NT2/D1 (cell line): ENCODE data around the gene LRIF1.
A peak's percentile ranks its signal among the peaks of the same experiment; 100 is the strongest.

Source experiments
- DNase-seq: peaks from one replicate; pipeline ENCODE4 v3.0.0-alpha.2; 2011; ENCODE audit warnings: low read depth, low spot score
- H3K27me3 ChIP-seq: 2 replicates; pipeline ENCODE4 v1.6.0; 2011; ENCODE audit warnings: mild to moderate bottlenecking; ENCODE audit not compliant: insufficient read length, insufficient read depth
- H3K36me3 ChIP-seq: 2 replicates; pipeline ENCODE4 v1.6.1; 2011; ENCODE audit warnings: mild to moderate bottlenecking, low read length, mixed read lengths; ENCODE audit not compliant: insufficient read depth, insufficient read length
- H3K4me1 ChIP-seq: 2 replicates; pipeline ENCODE4 v1.5.1; 2011; ENCODE audit not compliant: insufficient read depth, insufficient read length
- H3K4me3 ChIP-seq: 2 replicates; pipeline ENCODE4 v1.5.1; 2011; ENCODE audit warnings: low read depth; ENCODE audit not compliant: insufficient read length
- H3K9ac ChIP-seq: 2 replicates; pipeline ENCODE4 v1.6.0; 2011; ENCODE audit warnings: low read depth; ENCODE audit not compliant: insufficient read length
- H3K9me3 ChIP-seq: 2 replicates; pipeline ENCODE4 v1.5.1; 2011; ENCODE audit warnings: mild to moderate bottlenecking, low read length; ENCODE audit not compliant: insufficient read depth
- SUZ12 ChIP-seq: IDR thresholded peaks from 2 replicates; pipeline ENCODE4 v1.6.1; 2011; ENCODE audit not compliant: insufficient read length, insufficient read depth; ENCODE audit errors: extremely low read depth
- YY1 ChIP-seq: IDR thresholded peaks from 2 replicates; pipeline ENCODE4 v1.6.1; 2011; ENCODE audit not compliant: insufficient read length, insufficient read depth
- ZNF274 ChIP-seq: IDR thresholded peaks from 2 replicates; pipeline ENCODE4 v1.6.1; 2011; ENCODE audit warnings: mild to moderate bottlenecking, low read depth, low read length

LRIF1 gene

DNA sequence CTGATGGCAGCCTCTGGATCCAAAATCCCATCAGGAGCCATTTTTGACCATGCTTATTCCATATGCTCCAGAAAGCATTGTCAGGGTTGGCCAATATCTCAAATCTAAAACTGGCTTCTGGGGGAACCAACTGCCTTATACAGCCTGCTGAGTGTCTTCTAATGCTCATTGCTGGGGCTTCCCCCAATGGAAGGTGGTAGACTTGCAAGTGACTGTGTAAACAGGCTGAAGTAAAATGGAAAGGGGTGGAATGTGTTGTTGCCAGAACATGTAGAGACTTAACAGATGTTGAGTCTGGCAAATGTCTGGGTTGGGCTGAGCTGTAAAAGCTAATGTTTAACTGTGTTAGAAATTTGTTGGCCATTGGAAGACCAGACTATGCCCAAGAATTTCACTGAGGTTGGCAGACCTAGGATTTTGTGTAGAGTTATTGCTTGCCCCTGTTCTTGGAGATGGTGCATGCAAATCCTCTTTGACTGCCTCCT lies 22.7 kb upstream of the LRIF1 start:
- TF ChIP-seq ZNF274 (no peak), YY1 (no peak), SUZ12 (no peak)
- no peaks in the 10 kb centered on the region for H3K36me3 ChIP-seq
- H3K4me1 ChIP-seq, result no peaks in the 10 kb centered on the region
- no peaks in the 10 kb centered on the region for H3K27me3 ChIP-seq
- H3K4me3 ChIP-seq, result no peak overlapping the region
- H3K9ac ChIP-seq, result no peak overlapping the region
- DNase-seq, result no peak
- no peaks in the 10 kb centered on the region for H3K9me3 ChIP-seq

GRCh38 chr1:110982320-110982719 lies 18.6 kb upstream of the LRIF1 start:
- no peak for DNase-seq
- no peak overlapping the region for H3K9ac ChIP-seq
- H3K27me3 ChIP-seq, result no peaks in the 10 kb centered on the region
- TF ChIP-seq YY1, result no peak
- no peak for TF ChIP-seq ZNF274
- no peak for TF ChIP-seq SUZ12
- no peaks in the 10 kb centered on the region for H3K4me1 ChIP-seq
- H3K36me3 ChIP-seq, result no peaks in the 10 kb centered on the region
- no peak overlapping the region for H3K4me3 ChIP-seq
- no peaks in the 10 kb centered on the region; the same call in 1 of the 2 replicates for H3K9me3 ChIP-seq

DNA sequence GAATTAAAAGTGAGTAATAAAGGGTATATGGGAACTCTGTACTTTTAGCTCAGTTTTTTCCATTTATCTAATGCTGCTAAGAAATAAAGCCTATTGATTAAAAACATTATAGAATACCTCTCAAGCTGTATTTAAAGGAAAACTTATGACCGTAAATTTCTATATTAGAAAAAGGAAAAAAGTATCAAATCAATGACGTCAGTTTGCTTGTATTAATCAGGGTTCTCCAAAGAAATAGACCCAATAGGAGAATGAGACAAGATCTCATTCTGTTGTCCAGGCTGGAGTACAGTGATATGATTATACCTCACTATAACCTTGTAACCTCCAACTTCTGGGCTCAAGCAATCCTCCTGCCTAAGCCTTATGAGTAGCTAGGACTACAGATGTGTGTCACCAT lies 15.4 kb upstream of the LRIF1 start:
- Histone ChIP-seq H3K4me1 (no peaks in the 10 kb centered on the region), H3K9ac (no peak overlapping the region), H3K27me3 (no peaks in the 10 kb centered on the region), H3K9me3 (no peaks in the 10 kb centered on the region; the same call in none of the 2 replicates), H3K4me3 (no peak overlapping the region), H3K36me3 (no peaks in the 10 kb centered on the region)
- no peak for DNase-seq
- no peak for TF ChIP-seq ZNF274
- no peak for TF ChIP-seq YY1
- no peak for TF ChIP-seq SUZ12

DNA sequence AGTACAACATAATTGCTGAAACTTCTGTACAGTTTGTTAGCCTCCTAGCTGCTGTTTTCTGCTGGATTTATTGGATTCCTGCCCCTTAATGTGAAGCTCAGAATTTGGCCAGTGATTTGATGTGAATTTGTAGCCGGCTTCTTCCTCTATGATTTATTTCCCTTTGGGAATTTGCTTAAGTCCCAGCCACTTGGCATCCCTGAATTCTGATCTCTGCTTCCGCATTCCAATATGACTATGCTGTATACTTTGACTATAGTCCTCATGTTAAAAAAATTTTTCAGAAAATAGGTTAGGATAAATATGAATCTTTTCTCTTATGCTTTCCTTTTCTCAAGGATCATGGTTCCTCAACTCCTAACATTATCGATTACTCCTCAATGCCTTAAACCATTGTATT lies 12.4 kb upstream of the LRIF1 start:
- H3K9ac ChIP-seq, result no peak overlapping the region
- no peaks in the 10 kb centered on the region for H3K27me3 ChIP-seq
- H3K4me3 ChIP-seq, result no peak overlapping the region
- no peaks in the 10 kb centered on the region for H3K36me3 ChIP-seq
- H3K9me3 ChIP-seq, result no peaks in the 10 kb centered on the region; the same call in none of the 2 replicates
- DNase-seq, result no peak
- TF ChIP-seq YY1 (no peak), ZNF274 (no peak), SUZ12 (no peak)
- H3K4me1 ChIP-seq, result no peaks in the 10 kb centered on the region

DNA sequence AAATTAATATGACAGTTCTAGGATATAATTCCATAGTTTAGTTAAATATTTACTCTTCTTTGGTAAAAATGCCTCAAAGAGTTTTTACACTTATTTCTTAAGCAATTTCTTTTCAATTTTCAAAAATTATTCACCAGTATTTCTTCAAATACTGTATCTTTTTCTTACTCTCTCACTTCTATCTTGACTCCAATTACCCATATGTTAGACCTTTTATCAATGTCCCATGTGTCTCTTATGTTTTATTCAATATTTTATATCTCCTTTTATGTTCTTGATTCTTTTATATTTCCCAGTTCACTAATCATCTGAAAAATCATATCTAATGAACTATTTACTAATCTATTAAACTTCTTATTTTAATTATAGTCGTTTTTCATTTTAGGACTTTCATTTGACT lies 11.5 kb upstream of the LRIF1 start:
- no peak for DNase-seq
- H3K9ac ChIP-seq, result no peak overlapping the region
- no peak overlapping the region for H3K4me3 ChIP-seq
- H3K36me3 ChIP-seq, result no peaks in the 10 kb centered on the region
- no peaks in the 10 kb centered on the region; the same call in none of the 2 replicates for H3K9me3 ChIP-seq
- no peaks in the 10 kb centered on the region for H3K4me1 ChIP-seq
- TF ChIP-seq SUZ12 (no peak), YY1 (no peak), ZNF274 (no peak)
- no peaks in the 10 kb centered on the region for H3K27me3 ChIP-seq

- no peaks in the 10 kb centered on the region for H3K4me1 ChIP-seq
- no peak overlapping the region for H3K9ac ChIP-seq
- no peak for TF ChIP-seq YY1
- TF ChIP-seq SUZ12, result no peak
- TF ChIP-seq ZNF274, result no peak
- H3K36me3 ChIP-seq, result peaks cover 2% of the 10 kb centered on the region
- H3K27me3 ChIP-seq, result no peaks in the 10 kb centered on the region
- no peak for DNase-seq
- H3K9me3 ChIP-seq, result peaks cover 28% of the 10 kb centered on the region
- H3K4me3 ChIP-seq, result no peak overlapping the region
These were observed 3.5 kb upstream of the LRIF1 start for GRCh38 chr1:110967256-110967655.

DNA sequence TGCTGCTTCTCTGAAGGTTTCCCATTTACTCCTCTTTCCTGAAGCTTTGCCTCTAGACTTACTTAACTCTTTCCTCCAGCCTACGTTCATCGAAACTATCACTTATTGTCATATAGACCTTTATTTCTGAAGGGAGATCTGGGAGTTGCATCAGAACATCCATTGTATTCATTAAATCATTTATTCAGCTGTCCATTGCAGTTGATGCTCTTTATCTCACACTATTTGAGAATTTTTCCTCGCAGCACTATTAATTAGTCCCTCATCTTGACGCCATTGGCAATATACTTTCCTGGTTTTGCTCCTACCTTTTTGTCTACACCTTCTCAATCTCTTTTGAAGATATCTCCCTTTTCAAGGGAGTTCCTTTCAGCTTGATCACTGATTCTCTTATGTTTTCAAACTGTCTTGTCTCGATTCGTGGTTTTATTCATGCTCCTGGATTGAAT lies 757 bp upstream of the LRIF1 start:
- H3K4me3 ChIP-seq, result peak overlapping the region; percentile 95
- peaks cover 2% of the 10 kb centered on the region for H3K36me3 ChIP-seq
- DNase-seq, result no peak
- H3K9me3 ChIP-seq, result peaks cover 37% of the 10 kb centered on the region
- H3K27me3 ChIP-seq, result no peaks in the 10 kb centered on the region
- TF ChIP-seq YY1 (no peak), SUZ12 (no peak), ZNF274 (no peak)
- no peak overlapping the region for H3K9ac ChIP-seq
- H3K4me1 ChIP-seq, result no peaks in the 10 kb centered on the region
